GM21619 (cell line): ENCODE measurements around the gene MAP3K6.

Experiments used
- ATAC-seq: cut with Tn5 transposase; IDR thresholded peaks from one replicate; pipeline ENCODE4 v1.9.1; 2021; ENCODE audit not compliant: unreplicated experiment

The MAP3K6 gene

DNA sequence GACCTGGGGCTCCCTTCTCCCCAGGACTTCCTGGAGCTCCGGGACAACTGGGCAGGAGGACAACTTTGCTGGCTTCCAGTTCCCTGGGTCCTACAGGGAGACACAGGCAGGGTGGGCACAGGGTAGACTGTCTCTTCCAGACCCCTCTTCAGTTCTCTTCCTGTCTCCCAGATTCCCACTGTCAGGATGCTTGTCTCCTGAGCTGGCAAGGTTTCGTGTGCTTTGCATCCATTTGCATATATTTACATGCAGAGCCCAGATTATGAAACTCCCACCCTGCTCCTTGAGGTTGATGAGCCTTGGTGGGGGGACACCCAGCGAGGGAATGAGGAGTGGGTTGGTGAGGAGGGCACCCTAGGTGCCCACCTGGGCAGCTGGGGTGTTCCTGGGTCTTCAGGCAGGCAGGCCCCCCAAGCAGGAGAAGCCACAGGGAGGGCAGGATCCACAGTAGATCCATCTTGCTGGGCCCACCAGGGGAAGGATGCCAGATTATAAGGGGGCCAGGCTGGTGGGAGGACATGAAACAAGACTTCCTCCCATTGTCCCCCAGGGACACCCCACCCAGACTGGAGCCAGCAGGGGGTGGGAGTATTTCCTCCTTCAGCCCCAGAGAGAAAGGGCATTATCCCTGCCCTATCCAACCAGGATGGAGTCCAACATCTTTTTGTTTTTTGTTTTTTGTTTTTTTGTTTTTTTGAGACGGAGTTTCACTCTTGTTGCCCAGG lies 7.8 kb upstream of the MAP3K6 start, which contains the start of gene FCN3:
TSS of gene FCN3 (minus strand) at position 463 of the 725 bp plus-strand sequence. CDS start at position 457, 6 bp downstream.
- ATAC-seq = no peak

DNA sequence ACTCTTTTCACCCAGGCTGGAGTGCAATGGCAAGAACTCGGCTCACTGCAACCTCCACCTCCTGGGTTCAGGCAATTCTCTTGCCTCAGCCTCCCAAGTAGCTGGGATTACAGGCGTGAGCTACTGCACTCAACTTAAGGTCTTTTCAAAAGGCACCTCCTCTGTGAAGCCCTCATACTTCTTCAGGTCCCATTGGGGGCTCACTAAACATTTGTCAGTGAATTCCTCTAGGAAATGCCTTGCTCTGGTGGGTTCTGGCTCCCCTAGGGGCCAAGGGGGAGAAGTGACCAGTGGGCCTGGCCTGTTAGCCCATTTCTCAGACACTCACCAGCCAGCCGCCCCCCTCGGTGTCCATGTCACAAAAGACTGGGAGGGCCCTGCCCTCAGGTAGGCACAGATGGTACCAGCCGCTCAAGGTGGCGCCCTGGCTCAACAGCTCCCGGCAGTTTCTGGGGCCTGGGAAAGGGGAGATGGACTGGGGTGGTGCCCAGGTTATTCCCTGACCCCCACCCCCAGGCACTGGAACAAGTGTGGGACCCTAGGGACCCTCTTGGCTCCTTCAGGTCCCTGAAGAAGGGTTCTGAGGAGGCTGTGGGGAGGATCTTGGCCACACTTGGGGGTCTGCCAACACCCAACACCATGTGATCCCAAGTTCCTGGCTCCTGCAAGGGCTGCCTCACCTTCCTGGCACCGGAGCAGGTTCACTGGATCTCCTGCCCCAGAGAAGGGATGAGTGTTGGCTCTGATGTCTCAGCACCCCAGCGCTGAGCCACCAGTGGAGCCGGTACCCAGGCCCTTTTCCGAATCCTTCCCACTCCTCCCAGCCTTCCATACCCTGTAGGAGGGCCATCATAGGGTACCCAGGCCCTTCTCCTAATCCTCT lies 6.3 kb upstream of the MAP3K6 start:
- ATAC-seq = no peak

DNA sequence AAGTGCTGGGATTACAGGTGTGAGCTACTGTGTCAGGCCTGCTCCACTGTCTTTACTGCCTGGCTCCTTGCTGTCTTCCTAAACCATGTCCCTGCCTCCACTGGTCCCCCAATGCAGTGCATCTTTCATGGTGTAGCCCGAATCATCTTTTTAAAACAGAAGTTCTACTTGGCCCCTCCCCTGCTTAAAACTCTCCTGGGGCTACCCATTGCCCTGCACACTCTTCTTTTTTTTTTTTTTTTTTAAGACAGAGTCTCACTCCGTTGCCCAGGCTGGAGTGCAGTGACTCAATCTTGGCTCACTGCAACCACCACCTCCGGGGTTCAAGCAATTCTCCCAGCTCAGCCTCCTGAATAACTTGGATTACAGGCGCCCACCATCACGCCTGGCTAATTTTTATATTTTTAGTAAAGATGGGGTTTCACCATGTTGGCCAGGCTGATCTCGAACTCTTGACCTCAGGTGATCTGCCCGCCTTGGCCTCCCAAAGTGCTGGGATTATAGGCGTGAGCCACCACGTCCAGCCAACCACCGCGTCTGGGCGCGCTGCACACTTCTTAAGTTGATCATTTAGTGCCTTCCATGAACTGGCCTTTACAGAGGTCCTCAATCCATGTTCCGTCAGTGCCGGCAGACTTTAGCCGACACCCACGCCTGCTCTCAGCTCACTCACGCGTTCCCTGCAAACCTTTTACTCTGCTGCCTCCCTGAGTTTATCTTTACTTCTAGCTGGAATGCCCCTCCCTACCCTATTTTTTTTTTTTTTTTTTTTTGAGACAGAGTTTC lies 5.5 kb upstream of the MAP3K6 start:
- no peak for ATAC-seq

DNA sequence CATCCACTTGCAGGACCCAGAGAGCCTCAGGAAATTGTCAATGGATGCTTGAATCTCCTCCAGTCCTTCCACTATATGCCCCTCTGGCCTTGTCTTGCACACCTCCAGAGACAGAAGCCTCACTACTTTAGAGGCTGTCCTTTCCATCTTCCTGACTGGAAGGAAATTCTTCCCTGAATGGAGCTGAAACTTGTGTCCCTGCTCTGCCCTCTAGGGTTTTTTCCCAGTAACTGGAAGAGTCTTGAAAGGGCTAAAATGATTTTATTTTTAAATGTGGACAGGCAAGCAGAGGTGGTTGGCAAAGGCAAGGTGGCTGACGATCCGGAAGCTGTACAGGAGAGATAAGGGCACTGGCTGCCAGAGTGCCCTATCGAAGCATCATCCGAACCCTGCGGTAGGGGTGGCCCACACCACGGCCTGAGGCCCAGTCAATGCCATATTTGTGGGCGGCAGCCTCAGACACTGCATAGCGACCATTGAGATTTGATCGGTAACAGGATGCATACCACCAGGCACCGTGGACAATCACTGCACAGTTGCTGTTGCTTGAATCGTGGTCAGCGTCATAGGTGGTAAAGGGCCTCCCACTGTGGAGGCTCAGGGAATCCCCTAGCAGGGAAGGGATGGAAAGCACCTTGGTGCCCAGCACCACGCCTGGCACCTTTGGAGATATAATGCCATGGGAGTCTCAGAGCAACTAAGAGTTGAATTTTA lies 2.3 kb upstream of the MAP3K6 start:
- ATAC-seq = no peak

DNA sequence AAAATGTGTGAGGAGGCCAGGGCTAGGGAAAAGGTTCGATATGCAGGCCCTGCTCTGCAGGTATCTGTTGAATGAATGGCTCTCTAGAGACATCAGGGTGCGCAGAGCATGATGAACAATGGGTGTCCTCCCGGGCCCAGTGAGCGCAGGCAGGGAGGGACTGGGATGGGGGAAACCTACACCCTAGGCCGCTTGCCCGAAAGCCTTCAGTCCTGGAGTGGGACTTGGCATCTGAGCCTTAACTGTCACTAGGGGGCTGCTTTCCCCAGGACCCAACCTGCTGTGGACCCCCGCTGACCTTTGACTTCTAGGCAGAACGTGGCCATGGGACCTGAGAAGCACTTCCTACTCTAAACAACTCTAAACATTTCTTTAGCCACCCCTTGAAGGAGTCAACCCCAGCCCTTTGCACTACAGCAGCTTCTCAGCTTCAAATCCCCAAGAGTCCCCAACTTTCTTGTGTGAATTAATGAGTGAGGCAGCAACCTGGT lies 444 bp upstream of the MAP3K6 start:
- no peak for ATAC-seq

DNA sequence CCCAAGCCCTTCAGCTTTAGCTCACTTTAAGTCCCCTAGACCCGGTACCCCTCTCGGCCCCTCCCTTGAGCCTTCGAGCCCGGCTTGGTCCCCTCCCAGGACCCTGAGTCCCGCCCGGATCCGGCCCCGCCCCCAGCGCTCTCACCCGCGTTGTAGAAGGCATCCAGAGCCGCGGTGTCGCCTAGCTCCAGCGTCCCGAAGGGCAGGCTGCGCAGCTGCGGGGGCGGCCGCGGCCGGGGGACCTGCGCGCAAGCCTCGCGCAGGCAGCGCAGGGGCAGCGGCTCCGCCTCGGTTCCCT lies 699 bp downstream of the MAP3K6 start:
- ATAC-seq = peak; percentile 34

DNA sequence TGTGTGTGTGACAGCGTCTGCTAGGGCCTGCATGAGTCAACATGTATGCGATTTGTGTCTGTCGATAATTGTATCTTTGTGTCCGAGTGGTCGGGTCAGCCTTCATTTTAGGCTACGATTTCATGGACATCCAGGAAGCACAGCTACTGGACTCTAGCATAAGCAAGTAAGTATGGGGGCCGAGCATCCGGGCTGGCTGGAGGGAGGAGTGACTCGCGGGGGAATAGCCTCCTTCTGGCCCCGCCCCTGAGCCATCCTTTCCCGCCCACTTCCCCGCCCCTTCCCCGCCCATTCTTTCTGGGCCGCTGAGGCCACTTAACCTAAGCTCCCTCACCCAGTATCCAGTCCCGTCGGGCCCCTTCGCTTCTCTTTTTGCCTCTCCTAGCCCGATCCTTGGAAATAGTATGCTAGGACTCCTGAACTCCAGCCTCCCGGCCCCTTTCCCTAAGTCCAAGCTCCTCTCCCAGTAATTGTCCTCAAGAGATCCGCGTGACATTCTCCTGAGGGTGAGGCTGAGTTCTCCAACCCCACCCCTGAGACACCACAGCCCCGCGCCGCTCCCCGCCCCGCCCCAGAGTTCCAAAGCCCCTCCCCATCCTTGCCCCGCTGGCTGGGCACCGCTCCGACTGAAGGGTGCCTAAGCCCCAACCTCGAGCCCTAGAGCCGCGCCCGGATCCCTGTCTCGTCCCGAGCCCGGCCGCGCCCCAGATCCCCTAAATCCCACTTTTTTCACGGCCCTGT lies 1.2 kb downstream of the MAP3K6 start:
- ATAC-seq = peak; percentile 41

DNA sequence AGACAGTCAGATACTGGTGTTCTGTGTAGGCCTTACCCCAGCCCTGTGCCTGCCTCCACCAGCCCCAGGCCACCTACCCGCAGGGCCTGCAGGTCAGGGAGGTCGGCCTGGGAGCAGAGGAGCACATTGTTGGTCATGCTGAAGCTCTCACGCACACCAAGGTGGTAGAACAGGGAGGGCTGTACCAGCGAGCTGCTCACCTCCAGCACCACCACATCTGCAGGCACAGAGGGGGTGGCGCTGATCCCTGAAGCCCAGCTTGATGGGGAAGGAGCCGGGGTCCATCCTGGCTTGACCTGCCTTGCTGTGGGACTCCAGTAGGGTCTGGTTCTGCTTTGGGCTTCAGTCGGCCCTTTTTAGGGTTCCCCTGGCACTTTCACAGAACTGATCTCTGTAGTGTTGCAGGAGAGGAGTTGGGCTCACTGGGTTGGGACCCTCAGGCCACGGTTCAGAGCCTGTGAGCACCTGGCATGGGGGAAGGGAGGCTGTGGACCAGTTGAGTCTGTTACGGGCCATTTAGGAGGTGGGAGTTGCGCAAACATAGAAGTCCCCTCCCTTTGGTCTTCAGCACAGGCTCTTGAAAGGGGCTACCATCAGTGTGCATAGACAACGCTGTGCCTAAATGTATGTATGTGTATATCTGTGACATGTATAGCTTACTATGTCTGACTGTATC lies 1.9 kb downstream of the MAP3K6 start:
- ATAC-seq = no peak

DNA sequence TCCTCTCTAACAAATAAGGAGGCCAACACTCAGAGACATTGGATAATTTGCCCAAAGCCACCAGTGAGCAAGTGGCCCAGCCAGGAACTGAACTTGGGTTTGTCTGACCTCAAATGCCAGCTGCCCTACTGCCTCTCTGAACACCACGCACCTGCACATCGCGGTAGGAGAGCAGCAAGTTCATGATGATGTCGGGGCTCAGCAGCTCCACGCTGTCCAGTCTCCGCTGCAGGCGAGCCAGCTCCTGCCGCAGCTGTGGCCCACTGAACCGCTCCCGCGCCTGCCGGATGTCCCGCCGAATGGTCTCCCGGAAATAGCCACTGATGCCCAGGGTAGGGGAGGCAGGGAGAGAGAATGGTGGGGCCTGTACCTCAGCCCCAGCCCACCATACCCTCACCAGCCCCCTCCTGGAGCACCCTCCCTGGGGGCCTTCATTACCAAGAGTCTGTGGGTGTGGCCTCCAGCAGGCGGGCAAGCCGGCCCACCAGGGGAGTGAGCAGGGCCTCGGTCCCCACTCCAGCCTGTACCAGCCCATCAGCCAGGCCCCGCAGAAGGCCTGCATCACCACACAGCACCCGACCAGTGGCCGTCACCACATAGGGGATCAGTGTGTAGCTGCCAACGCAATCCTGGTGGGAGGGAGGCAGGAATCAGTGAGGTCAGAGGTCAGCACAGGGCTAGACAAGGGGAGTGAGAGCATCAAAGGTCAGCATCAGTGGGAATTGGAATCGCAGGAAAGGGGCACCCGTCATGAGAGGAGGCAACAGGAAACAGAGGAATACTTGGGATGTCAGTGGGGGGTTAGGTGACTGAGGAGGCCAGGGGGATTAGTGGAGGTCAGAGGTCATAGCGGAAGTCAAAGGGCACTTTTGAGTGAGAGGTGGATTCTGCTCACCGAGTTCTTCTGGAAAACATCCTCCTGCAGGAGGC lies 2.7 kb downstream of the MAP3K6 start:
- ATAC-seq = no peak

DNA sequence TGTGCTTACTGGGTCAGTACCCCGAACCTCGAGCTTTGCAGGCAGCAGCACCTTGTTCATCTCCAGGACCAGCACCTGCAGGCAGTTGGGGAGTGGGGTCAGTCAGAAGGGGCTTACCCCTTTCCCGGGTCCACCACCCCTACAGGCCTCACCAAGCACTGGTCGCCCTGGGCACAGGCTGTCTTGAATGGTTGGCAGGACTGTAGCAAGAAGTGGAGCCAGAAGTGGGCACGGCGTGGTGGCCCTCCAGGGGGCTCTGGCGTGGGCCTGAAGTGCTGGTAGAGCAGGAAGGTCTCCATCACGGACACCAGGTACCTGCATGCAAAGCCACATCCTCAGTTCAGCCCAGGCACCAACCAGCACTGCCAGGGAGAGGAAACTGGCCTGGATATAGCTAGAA lies 5.2 kb downstream of the MAP3K6 start:
- no peak for ATAC-seq

DNA sequence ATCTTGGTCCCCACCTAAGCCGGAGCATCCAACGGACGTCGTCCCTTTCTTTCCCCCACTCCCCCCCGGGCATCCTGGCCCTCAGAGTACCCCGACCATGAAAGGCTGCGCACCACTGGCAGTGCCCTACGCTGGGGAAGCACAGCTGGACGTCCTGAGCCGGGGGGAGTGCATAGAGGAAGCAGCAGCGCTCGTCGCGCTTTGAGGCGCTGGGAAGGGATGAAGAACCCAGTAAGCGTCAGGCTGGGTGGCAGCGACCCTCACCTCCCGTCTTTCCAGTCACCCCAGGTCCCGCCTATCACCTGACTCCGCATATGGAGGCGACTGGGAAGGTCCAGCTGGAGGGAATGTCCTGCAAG lies 5.7 kb downstream of the MAP3K6 start:
- ATAC-seq = no peak

DNA sequence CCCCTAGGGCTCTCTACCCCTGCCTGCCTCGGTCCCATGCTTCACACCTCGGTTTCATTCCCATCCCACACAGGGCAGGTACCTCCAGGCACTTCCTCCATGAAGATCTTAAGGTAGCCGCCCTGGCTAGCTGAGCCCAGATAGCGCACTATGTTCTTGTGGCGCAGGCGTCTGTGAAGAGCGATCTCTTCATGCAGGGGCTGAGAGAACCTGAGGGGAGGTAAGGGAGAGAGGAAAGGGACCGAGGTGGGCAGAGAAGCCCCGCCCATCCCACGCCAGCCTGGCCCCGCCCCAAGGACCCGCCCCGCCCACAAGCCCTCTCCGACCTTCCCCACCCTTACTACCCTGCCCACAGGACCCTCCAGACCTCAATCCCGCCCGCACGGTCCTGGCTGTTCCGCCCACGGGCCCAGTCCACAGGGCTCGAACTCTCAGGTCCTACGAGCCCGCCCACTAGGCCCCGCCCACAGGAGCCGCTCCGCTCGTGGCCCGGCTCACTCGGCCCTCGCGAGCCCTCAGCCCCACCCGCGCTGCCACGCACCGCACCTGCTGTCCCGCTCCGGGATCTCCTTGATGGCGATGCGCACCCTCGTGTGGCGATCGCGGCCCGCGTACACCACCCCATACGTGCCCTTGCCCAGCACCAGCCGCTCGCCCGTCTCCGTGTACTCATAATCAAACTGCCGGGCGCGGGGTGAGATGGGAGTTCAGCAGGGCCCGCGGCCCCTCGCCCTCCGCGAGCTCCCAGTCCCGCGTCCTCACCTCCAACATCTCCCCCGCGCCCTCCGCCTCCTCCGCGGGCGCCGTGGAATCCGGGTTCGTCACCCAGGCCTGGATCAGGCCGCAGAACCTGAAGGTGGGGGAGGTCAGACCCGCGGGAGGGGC lies 6.4 kb downstream of the MAP3K6 start:
- ATAC-seq = no peak

DNA sequence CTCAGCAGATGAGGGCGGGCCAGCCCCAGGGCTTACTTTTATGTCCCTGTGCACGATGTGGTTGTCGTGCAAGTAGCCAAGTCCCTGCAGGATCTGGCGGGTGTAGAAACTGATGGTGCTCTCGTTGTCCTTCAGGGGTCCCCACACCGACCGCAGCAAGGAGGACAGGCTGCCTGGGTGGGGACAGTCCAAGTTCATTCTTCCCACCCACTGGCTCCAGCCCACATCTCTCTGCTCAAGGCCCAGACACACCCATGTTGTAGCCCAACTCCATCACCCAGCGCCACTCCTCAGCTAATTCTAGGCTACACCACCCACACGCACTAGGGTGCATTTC lies 7.0 kb downstream of the MAP3K6 start:
- ATAC-seq = no peak

DNA sequence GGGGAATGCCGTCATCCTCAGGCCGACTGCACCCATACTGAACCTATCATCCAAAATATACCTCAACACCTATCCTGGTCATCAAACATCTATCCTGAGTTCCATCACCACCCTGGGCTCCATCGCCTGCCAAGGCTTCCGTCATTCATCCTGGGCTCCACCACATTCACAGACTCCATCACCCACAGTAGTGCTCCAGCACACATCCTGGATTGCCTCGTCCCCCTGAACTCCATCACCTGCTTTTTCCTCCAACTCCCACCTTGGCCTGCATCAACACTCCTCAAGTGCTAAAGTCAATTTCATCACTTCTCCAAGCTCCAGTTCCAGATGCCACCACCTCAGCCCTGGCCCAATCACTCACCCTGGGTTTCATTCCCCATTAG lies 7.8 kb downstream of the MAP3K6 start:
- no peak for ATAC-seq

DNA sequence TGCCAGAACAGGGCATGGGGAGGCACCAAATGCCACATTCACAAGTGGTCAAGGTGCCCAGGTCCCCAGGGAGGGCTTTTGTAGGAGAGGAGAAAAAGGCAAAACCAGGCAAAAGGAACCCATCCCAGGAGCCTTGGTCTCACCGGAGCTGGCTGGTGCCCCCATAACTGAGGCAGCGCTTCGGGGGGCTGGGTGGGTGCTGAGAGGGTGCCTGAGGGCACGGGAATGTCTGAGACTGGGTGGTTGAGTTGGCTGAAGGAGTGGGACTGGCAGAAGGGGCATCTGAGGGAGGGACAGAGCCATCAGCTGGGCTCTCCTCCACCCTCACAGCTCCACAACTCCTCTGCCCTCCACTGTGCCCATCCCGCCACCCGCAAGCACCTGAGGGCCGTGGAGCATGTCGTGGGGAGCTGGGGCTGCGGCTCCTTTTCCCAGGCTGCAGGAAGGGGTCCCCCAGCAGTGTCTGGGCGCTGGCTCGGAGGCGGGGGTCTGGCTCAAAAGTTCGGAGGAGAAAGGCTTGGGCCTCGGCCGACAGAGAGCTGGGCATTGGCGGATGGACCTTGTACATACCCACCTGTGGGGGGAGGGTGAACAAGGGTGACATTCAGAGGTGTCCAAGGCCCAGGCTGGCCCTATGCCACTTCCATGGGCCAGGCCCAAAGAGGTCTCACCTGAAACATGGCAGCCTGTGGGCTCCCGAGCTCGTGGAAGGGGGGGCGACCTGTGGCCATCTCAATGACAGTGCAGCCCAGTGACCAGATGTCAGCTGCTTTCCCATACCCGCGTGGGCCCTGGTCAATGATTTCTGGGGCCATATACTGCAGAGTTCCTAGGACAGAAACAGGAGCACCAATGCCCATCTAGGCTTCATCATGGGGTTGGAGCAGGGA lies 8.5 kb downstream of the MAP3K6 start:
- ATAC-seq = no peak

DNA sequence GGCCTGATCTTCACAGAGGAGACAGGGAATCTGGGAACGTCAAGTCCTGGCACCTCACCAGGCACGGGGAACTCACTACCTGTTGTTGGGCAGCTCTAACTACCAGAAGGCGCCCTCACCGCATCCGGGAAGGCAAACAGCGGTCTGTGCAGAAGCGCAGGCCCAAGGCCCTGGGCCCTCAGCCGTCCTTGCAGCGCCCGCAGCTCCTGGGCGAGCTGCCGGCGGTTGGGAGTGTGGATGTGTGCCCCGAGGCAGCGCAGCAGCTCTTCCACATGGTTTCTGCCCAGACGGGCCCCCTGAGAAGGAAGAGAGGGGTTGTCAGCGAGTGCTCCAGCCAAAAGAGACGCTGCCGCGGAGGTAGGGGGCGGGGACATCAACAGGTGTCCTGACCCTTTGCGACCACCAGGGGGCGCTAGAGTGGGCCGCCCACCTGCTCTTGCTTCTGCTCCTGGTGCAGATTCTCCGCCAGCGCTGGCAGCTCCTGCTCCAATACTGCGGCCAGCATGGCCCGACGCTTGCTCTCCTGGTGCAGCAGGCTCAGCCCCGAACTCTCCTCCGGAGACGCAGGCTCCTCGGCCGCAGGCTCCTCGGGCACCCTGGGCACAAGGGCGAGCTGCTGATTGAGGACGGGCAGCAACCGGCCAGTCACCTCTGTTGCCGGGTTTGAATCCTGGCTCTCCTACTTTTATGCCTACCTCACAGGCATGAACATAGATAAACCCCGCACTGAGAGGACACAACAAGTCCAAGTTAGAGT lies 9.3 kb downstream of the MAP3K6 start:
- ATAC-seq = peak; percentile 52
